Epithelial cell of esophagus (primary cell): ENCODE data around the gene ORMDL3.
A peak's percentile ranks its signal among the peaks of the same experiment; 100 is the strongest.
"Not testable (repeated sequence)": the region's sequence is repeated elsewhere in the genome, so short reads cannot be mapped to it uniquely, and the experiment has no call there.

Experiments
- DNase-seq: peaks from one replicate; pipeline ENCODE4 v3.0.0; 2010; ENCODE audit warnings: low read depth
- H3K4me3 ChIP-seq: 2 replicates; pipeline ENCODE4 v1.5.1; 2011; ENCODE audit warnings: mild to moderate bottlenecking, low read length, control low read depth
- CTCF ChIP-seq: IDR thresholded peaks from 2 replicates; pipeline ENCODE4 v1.5.1; 2011; ENCODE audit warnings: low read depth, mild to moderate bottlenecking, low read length, control low read depth, inconsistent platforms; ENCODE audit not compliant: insufficient read depth; ENCODE audit errors: missing control alignments

The ORMDL3 gene

DNA sequence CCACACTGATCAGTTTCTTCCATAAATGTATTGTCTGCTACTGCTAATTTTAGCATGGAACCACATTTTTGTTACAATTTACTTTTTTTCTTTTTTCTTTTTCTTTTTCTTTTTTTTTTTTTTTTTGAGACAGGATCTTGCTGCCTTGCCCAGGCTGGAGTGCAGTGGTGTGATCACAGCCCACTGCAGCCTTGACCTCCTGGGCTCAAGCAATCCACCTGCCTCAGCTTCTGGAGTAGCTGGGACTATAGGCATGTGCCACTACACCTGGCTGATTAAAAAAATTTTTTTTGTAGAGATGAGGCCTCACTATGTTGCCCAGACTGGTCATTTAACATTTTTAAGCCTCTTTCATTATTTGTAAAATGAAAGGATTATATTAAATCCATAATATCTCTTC lies 40.3 kb downstream of the ORMDL3 start:
- no peak overlapping the region for H3K4me3 ChIP-seq
- DNase-seq, result no peak

GRCh38 chr17:39886102-39886501 lies 41.3 kb downstream of the ORMDL3 start:
- DNase-seq, H3K4me3 ChIP-seq: not testable (repeated sequence)

More for the DNA sequence above, 40.3 kb downstream of the ORMDL3 start:
- no peak for TF ChIP-seq CTCF

GRCh38 chr17:39872751-39873150 lies 54.6 kb downstream of the ORMDL3 start:
- peak; percentile 36 for TF ChIP-seq CTCF
- DNase-seq, result peak; percentile 66
- no peak overlapping the region for H3K4me3 ChIP-seq

DNA sequence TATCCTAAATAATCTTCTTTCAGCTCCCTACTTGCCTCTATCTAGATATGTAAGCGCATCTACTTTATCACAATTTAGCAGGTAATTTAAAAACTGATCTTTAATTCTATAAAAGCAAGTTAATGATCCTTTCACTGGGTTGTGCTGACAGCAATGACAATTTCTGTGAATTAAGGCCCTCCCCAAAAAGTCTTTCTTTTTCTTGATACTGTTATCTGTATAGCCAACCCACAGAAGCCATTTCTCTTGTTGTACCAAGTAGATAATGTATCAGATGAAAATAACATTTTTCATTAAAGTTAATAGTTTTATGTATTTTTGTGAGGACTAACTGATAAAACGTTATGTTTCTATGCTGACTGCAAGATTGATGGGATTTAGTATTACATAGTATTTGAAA lies 55.6 kb downstream of the ORMDL3 start:
- H3K4me3 ChIP-seq, result no peak overlapping the region
- TF ChIP-seq CTCF, result no peak
- DNase-seq, result no peak
